H1 (cell line): ENCODE data around the gene KRTAP5-1. TPM values are rescaled to one million over a fixed set of nuclear protein-coding genes. Genes with fewer than 3 reads are reported as not detected.

Experiments used
- CTCF ChIA-PET: fragments of 300-600 bp; sonication (Branson Sonifier 250); formaldehyde crosslinking; loops from one replicate; lab custom pipeline; 2021; ENCODE audit not compliant: partially characterized antibody; lab: Charles Lee
- POLR2A ChIA-PET: fragments of 300-600 bp; sonication (Branson Sonifier 250); formaldehyde crosslinking; loops from one replicate; lab custom pipeline; 2021; ENCODE audit warnings: inconsistent platforms; ENCODE audit not compliant: partially characterized antibody; lab: Charles Lee
- DNase-seq, 2 experiments: peaks; one replicate each; pipeline versions ENCODE4 v3.0.0 to v3.0.0-alpha.2; 2010 to 2022; ENCODE audit warnings: low spot score in 2 of 2, low read depth in 1 of 2, mixed read lengths in 1 of 2
- FAIRE-seq: peaks from 2 replicates; lab custom pipeline; 2011; peaks lifted over from hg19 to GRCh38; lab: Jason Lieb, UNC
- H2AFZ ChIP-seq: 2 replicates; pipeline ENCODE4 v1.8.1; 2012; ENCODE audit warnings: low read length, inconsistent platforms
- H2AK5ac ChIP-seq: 2 replicates; pipeline ENCODE4 v1.6.1; 2013; ENCODE audit warnings: low read depth, low read length
- H2BK120ac ChIP-seq: replicated peaks from 2 replicates; pipeline ENCODE3; 2013; ENCODE audit warnings: low read depth, low read length, inconsistent platforms
- H2BK12ac ChIP-seq: 2 replicates; pipeline ENCODE4 v1.6.1; 2013; ENCODE audit warnings: low read depth, low read length
- H2BK15ac ChIP-seq: 2 replicates; pipeline ENCODE4 v1.6.1; 2013; ENCODE audit warnings: low read length
- H2BK20ac ChIP-seq: 2 replicates; pipeline ENCODE4 v1.6.1; 2013; ENCODE audit warnings: low read length
- H2BK5ac ChIP-seq: 2 replicates; pipeline ENCODE4 v1.6.1; 2013; ENCODE audit warnings: low read depth, low read length
- H3K14ac ChIP-seq: 2 replicates; pipeline ENCODE4 v1.6.1; 2013; ENCODE audit warnings: inconsistent platforms; ENCODE audit not compliant: insufficient read length
- H3K18ac ChIP-seq: 2 replicates; pipeline ENCODE4 v1.6.1; 2013; ENCODE audit warnings: low read length; ENCODE audit errors: extremely low read depth
- H3K23ac ChIP-seq: 2 replicates; pipeline ENCODE4 v1.6.1; 2013; ENCODE audit warnings: inconsistent platforms; ENCODE audit not compliant: insufficient read length
- H3K23me2 ChIP-seq: 2 replicates; pipeline ENCODE4 v1.6.1; 2013; ENCODE audit warnings: low read depth, low read length
- H3K27ac ChIP-seq: 2 replicates; pipeline ENCODE4 v1.6.1; 2011; ENCODE audit warnings: low read depth, low read length, inconsistent platforms
- H3K27me3 ChIP-seq, 4 experiments: replicated peaks in 1 of 4; 1 replicate in 1 of 4; 2 replicates in 3 of 4; pipeline versions ENCODE4 v1.6.1 to v1.8.1; 2011 to 2013; ENCODE audit warnings: low read length in 3 of 4, mild to moderate bottlenecking in 3 of 4, inconsistent platforms in 2 of 4, mixed read lengths in 2 of 4, moderate library complexity in 1 of 4; ENCODE audit not compliant: control insufficient read depth in 3 of 4, insufficient read depth in 3 of 4; ENCODE audit errors: extremely low read depth in 1 of 4
- H3K36me3 ChIP-seq, 4 experiments: 2 replicates each; pipeline versions ENCODE4 v1.6.1 to v1.8.1; 2011 to 2013; ENCODE audit warnings: mild to moderate bottlenecking in 4 of 4, low read length in 3 of 4, moderate library complexity in 2 of 4, control low read depth in 1 of 4, inconsistent platforms in 1 of 4; ENCODE audit not compliant: insufficient read depth in 4 of 4, control insufficient read depth in 2 of 4
- H3K4ac ChIP-seq: replicated peaks from 2 replicates; pipeline ENCODE3; 2013; ENCODE audit warnings: low read length, low read depth, mixed read lengths, inconsistent platforms; ENCODE audit not compliant: insufficient read length
- H3K4me1 ChIP-seq, 4 experiments: replicated peaks in 1 of 4; 1 replicate in 1 of 4; 2 replicates in 3 of 4; pipeline versions ENCODE4 v1.6.1 to v1.8.1; 2011 to 2013; ENCODE audit warnings: low read length in 3 of 4, inconsistent platforms in 2 of 4, mixed read lengths in 1 of 4; ENCODE audit not compliant: insufficient read depth in 4 of 4, control insufficient read depth in 3 of 4
- H3K4me2 ChIP-seq, 2 experiments: 2 replicates each; pipeline versions ENCODE4 v1.6.1 to v1.8.1; 2011 to 2013; ENCODE audit warnings: low read depth in 2 of 2, low read length in 2 of 2, control low read depth in 1 of 2, inconsistent platforms in 1 of 2, mild to moderate bottlenecking in 1 of 2; ENCODE audit not compliant: insufficient read depth in 1 of 2
- H3K4me3 ChIP-seq, 4 experiments: fragments of 200-600, 300-600 bp in 1 of 4; sonication (generic), shearing (Covaris generic), sonication (Bioruptor Twin) in 1 of 4; 2 replicates each; pipeline versions ENCODE4 v1.5.1 to v1.8.1; 2011 to 2016; ENCODE audit warnings: low read length in 4 of 4, low read depth in 3 of 4, control low read depth in 2 of 4, inconsistent platforms in 2 of 4, mild to moderate bottlenecking in 2 of 4, mixed read lengths in 1 of 4, moderate library complexity in 1 of 4; ENCODE audit not compliant: insufficient read depth in 2 of 4; ENCODE audit errors: extremely low read depth in 1 of 4
- H3K56ac ChIP-seq: replicated peaks from 2 replicates; pipeline ENCODE3; 2013; ENCODE audit warnings: low read depth, mild to moderate bottlenecking, mixed read lengths, low read length, inconsistent platforms; ENCODE audit not compliant: insufficient read length
- H3K79me1 ChIP-seq: 2 replicates; pipeline ENCODE4 v1.6.1; 2013; ENCODE audit warnings: low read depth, low read length, control low read depth
- H3K79me2 ChIP-seq, 2 experiments: 2 replicates each; pipeline versions ENCODE4 v1.6.1 to v1.8.1; 2012 to 2013; ENCODE audit warnings: low read length in 2 of 2, mild to moderate bottlenecking in 2 of 2, inconsistent platforms in 1 of 2; ENCODE audit not compliant: insufficient read depth in 2 of 2, control insufficient read depth in 1 of 2
- H3K9ac ChIP-seq, 4 experiments: replicated peaks in 1 of 4; 1 replicate in 1 of 4; 2 replicates in 3 of 4; pipeline versions ENCODE4 v1.6.1 to v1.8.1; 2011 to 2013; ENCODE audit warnings: low read depth in 3 of 4, low read length in 3 of 4, control low read depth in 2 of 4, mild to moderate bottlenecking in 2 of 4, moderate library complexity in 2 of 4, inconsistent platforms in 1 of 4; ENCODE audit errors: extremely low read depth in 1 of 4
- H3K9me3 ChIP-seq, 2 experiments: 2 replicates each; pipeline versions ENCODE4 v1.6.1 to v1.8.1; 2012 to 2013; ENCODE audit warnings: mild to moderate bottlenecking in 2 of 2, moderate library complexity in 2 of 2, control low read depth in 1 of 2, inconsistent platforms in 1 of 2, low read depth in 1 of 2, low read length in 1 of 2, mixed read lengths in 1 of 2; ENCODE audit not compliant: insufficient read depth in 2 of 2
- H4K20me1 ChIP-seq, 2 experiments: replicated peaks in 1 of 2; 2 replicates each; pipeline versions ENCODE3 to v1.8.1; 2011 to 2013; ENCODE audit warnings: inconsistent platforms in 2 of 2, low read length in 2 of 2, mild to moderate bottlenecking in 1 of 2; ENCODE audit not compliant: insufficient read depth in 2 of 2, control insufficient read depth in 1 of 2
- H4K5ac ChIP-seq: 2 replicates; pipeline ENCODE4 v1.6.1; 2013; ENCODE audit warnings: low read length, low read depth, mixed read lengths, inconsistent platforms; ENCODE audit not compliant: insufficient read length
- H4K8ac ChIP-seq: 2 replicates; pipeline ENCODE4 v1.8.0; 2013; ENCODE audit warnings: mild to moderate bottlenecking, moderate library complexity, low read length, inconsistent platforms; ENCODE audit not compliant: insufficient read depth; ENCODE audit errors: extremely low read depth
- H4K91ac ChIP-seq: replicated peaks from 2 replicates; pipeline ENCODE3; 2013; ENCODE audit warnings: low read length, mixed read lengths, inconsistent platforms; ENCODE audit not compliant: insufficient read length
- BACH1 ChIP-seq: IDR thresholded peaks from 2 replicates; pipeline ENCODE4 v1.6.1; 2012; ENCODE audit warnings: low read length, improper control_type of control experiment
- E2F6 ChIP-seq: IDR thresholded peaks from 2 replicates; pipeline ENCODE4 v1.6.1; 2012; ENCODE audit warnings: inconsistent platforms
- NRF1 ChIP-seq: IDR thresholded peaks from 2 replicates; pipeline ENCODE4 v1.6.1; 2011; ENCODE audit warnings: mild to moderate bottlenecking, low read depth, low read length, improper control_type of control experiment
- SP2 ChIP-seq: IDR thresholded peaks from 2 replicates; pipeline ENCODE4 v1.6.1; 2012; ENCODE audit warnings: mild to moderate bottlenecking, low read length, inconsistent platforms
- WGBS, 2 experiments: shearing (Covaris generic) in 1 of 2; methylation state at CpG; one replicate each; pipeline versions ENCODE4 v1.1.6 to v1.1.7; 2013 to 2015; ENCODE audit warnings: low lambda C conversion rate in 2 of 2, mixed read lengths in 2 of 2, inconsistent platforms in 1 of 2, low coverage in 1 of 2, missing lambda C conversion rate in 1 of 2; ENCODE audit not compliant: insufficient replicate concordance in 2 of 2, insufficient coverage in 1 of 2, insufficient read length in 1 of 2; ENCODE audit errors: extremely low coverage in 1 of 2, missing lambda C conversion rate in 1 of 2; 5-methylcytosine and 5-hydroxymethylcytosine counted together
- polyA plus RNA-seq, 7 experiments: library from polyadenylated mRNA; depleted of rRNA in 3 of 7; stranded (reverse) in 5 of 7; unstranded in 2 of 7; fragments of >200 nt in 5 of 7; fragments of 200-250 nt in 2 of 7; gene quantifications; 1 replicate in 5 of 7; 2 replicates in 1 of 7; 4 replicates in 1 of 7; pipeline versions ENCODE4 v1.2.1 to v1.2.3, GENCODE V29; 2011 to 2013; ENCODE audit warnings: missing spikeins in 2 of 7, mixed read lengths in 2 of 7
- total RNA-seq: library from RNA; stranded (reverse); fragmentation: NEBNext Ultra II Directional; extraction: Animal tissue kit (Norgen Biotek cat#: 25700); gene quantifications from 2 replicates; pipeline ENCODE4 v1.2.1, GENCODE V29; 2021

Gene KRTAP5-1
- total and polyA plus RNA-seq, 2 of the 8 experiments (the other 6 are each of a cell fraction or from before 2014, with no cell fraction given): not detected

- H3K4me3 ChIP-seq: no peak overlapping the region
- no peaks in the 10 kb centered on the region for H3K9me3 ChIP-seq
- H3K4me2 ChIP-seq: no peak overlapping the region
- H2AK5ac ChIP-seq: no peak overlapping the region
- TF ChIP-seq NRF1 (no peak), BACH1 (no peak), E2F6 (no peak), SP2 (no peak)
- no peak overlapping the region for H2BK12ac ChIP-seq
- POLR2A ChIA-PET: interaction anchor here (0.6 kb wide), 1 partner anchor 16 kb away, joined by 3 read pairs; no protein-coding TSS in a partner anchor
- H2AFZ ChIP-seq: no peak overlapping the region
- FAIRE-seq: no peak
- no peak overlapping the region for H3K56ac ChIP-seq
- no peak overlapping the region for H3K14ac ChIP-seq
- no peak overlapping the region for H3K27ac ChIP-seq
- no peak overlapping the region for H2BK120ac ChIP-seq
- H3K18ac ChIP-seq: no peak overlapping the region
- no peaks in the 10 kb centered on the region for H3K23me2 ChIP-seq
- H3K23ac ChIP-seq: no peak overlapping the region
- no peak overlapping the region for H4K91ac ChIP-seq
- no peak overlapping the region for H3K4ac ChIP-seq
- no peaks in the 10 kb centered on the region for H3K79me2 ChIP-seq
- no peak overlapping the region for H3K9ac ChIP-seq
- H3K36me3 ChIP-seq: no peaks in the 10 kb centered on the region
- DNase-seq: no peak
- no peak overlapping the region for H2BK20ac ChIP-seq
- 92% methylated on average over 9 of the region's 9 CpGs; no CpG with 5 or more reads in 1 of the 2 experiments for WGBS, 2 experiments
- H3K27me3 ChIP-seq: peaks cover 0 to 4% (median 0%) of the 10 kb centered on the region in 4 experiments; a peak in 2 of 7 replicates
- no peak overlapping the region for H2BK15ac ChIP-seq
- H4K8ac ChIP-seq: no peak overlapping the region
- H3K4me1 ChIP-seq: peaks cover 2 to 13% (median 5%) of the 10 kb centered on the region in 4 experiments
- H4K20me1 ChIP-seq: no peaks in the 10 kb centered on the region
- no peak overlapping the region for H4K5ac ChIP-seq
- CTCF ChIA-PET: interaction anchor here (0.6 to 7.7 kb wide), 4 partner anchors 16 to 289 kb away, joined by 3 to 95 read pairs (median 3); no protein-coding TSS in a partner anchor
- no peaks in the 10 kb centered on the region for H3K79me1 ChIP-seq
- H2BK5ac ChIP-seq: no peak overlapping the region
Measured at GRCh38 chr11:1592628-1593027, 7.5 kb upstream of the KRTAP5-1 start.
